Kidney (tissue), 14 donors: Measurements from ENCODE around the gene FOXA3. TPM values are rescaled to one million over a fixed set of nuclear protein-coding genes. Genes with fewer than 3 reads are reported as not detected.
"Not testable (repeated sequence)": the region's sequence is repeated elsewhere in the genome, so short reads cannot be mapped to it uniquely, and the experiment has no call there.

Experiments
- DNase-seq, 5 donors: peaks; one replicate each; pipeline ENCODE4 v3.0.0-alpha.2; 2013 to 2020
- FAIRE-seq: peaks from 2 replicates; lab custom pipeline; 2012; peaks lifted over from hg19 to GRCh38; lab: Jason Lieb, UNC
- H3K27ac ChIP-seq, 2 donors: one replicate each; pipeline ENCODE4 v1.7.0; 2013; ENCODE audit warnings: low read depth in 2 of 2, low read length in 2 of 2, inconsistent platforms in 1 of 2
- H3K27me3 ChIP-seq: one replicate; pipeline ENCODE4 v1.7.1; 2013; ENCODE audit warnings: low read length, inconsistent platforms; ENCODE audit not compliant: control insufficient read depth, insufficient read depth
- H3K36me3 ChIP-seq, 3 donors: one replicate each; pipeline versions ENCODE4 v1.7.0 to v1.7.1; 2013; ENCODE audit warnings: low read length in 3 of 3, control low read depth in 1 of 3, inconsistent platforms in 1 of 3; ENCODE audit not compliant: insufficient read depth in 3 of 3, control insufficient read depth in 2 of 3
- H3K4me1 ChIP-seq, 3 donors: one replicate each; pipeline versions ENCODE4 v1.7.0 to v1.7.1; 2013; ENCODE audit warnings: low read length in 3 of 3, inconsistent platforms in 1 of 3, low read depth in 1 of 3; ENCODE audit not compliant: control insufficient read depth in 2 of 3, insufficient read depth in 2 of 3
- H3K4me3 ChIP-seq, 3 donors: one replicate each; pipeline versions ENCODE4 v1.7.0 to v1.8.1; 2013; ENCODE audit warnings: low read length in 3 of 3, control low read depth in 1 of 3, inconsistent platforms in 1 of 3
- H3K9ac ChIP-seq, 3 donors: one replicate each; pipeline versions ENCODE4 v1.7.0 to v1.7.1; 2013; ENCODE audit warnings: low read length in 3 of 3, control low read depth in 1 of 3, inconsistent platforms in 1 of 3
- H3K9me3 ChIP-seq, 3 donors: one replicate each; pipeline versions ENCODE4 v1.7.0 to v1.7.1; 2013; ENCODE audit warnings: low read length in 3 of 3, control low read depth in 1 of 3, inconsistent platforms in 1 of 3; ENCODE audit not compliant: control insufficient read depth in 2 of 3, insufficient read depth in 1 of 3
- CTCF ChIP-seq: IDR thresholded peaks from 3 replicates; pipeline ENCODE4 v1.5.1; 2012; ENCODE audit warnings: mild to moderate bottlenecking, moderate library complexity, borderline replicate concordance; ENCODE audit not compliant: insufficient read depth; ENCODE audit errors: extremely low read depth
- intact Hi-C: fragments of 100-400 bp; cut with DNase I; formaldehyde crosslinking; loops from one replicate; pipeline ENCODE4 v1.11.1; 2022
- polyA plus RNA-seq: library from polyadenylated mRNA; stranded (reverse); fragments of 350-450 nt; fragmentation: Illumina TruSeq; extraction: RNeasy Lipid Tissue Mini Kit (QIAGEN cat#74804); gene quantifications from one replicate; pipeline ENCODE4 v1.2.3, GENCODE V29; 2014; ENCODE audit warnings: low read depth, low replicate concordance; ENCODE audit not compliant: insufficient read depth
- total RNA-seq: library from RNA; stranded (reverse); fragmentation: NEBNext Ultra II Directional; extraction: Animal tissue kit (Norgen Biotek cat#: 25700); gene quantifications from one replicate; pipeline ENCODE4 v1.2.1, GENCODE V29; 2021
- donor health status: control.
- donor health status: control.
- donor health status: control.
- donor health status: control.
- donor health status: control.
- donor health status: DM: yes; HTN: yes; CAD: no.
- donor health status: Normal renal cell carcinoma (clear cell type).

Gene FOXA3
- total and polyA plus RNA-seq, 2 donors from 2014 or later: 1.8 to 3.7 TPM

- H3K27ac ChIP-seq: no peak overlapping the region
- DNase-seq: no peak
- intact Hi-C loops: no loop called here
- no peak for TF ChIP-seq CTCF
- no peak for FAIRE-seq
- no peak overlapping the region for H3K9ac ChIP-seq
- H3K4me3 ChIP-seq: no peak overlapping the region
- no peaks in the 10 kb centered on the region for H3K9me3 ChIP-seq
- H3K36me3 ChIP-seq: no peaks in the 10 kb centered on the region
- peaks cover 0 to 10% (median 0%) of the 10 kb centered on the region in 3 donors for H3K4me1 ChIP-seq
- peaks cover 16% of the 10 kb centered on the region for H3K27me3 ChIP-seq
Measured at GRCh38 chr19:45865269-45865948, 1.3 kb downstream of the FOXA3 start.

GRCh38 chr19:45866400-45867176, 2.5 kb downstream of the FOXA3 start:
- Histone ChIP-seq H3K36me3 (no peaks in the 10 kb centered on the region), H3K9me3 (no peaks in the 10 kb centered on the region), H3K27me3 (peaks cover 16% of the 10 kb centered on the region), H3K27ac (no peak overlapping the region), H3K9ac (no peak overlapping the region), H3K4me1 (peaks cover 0 to 10% (median 0%) of the 10 kb centered on the region in 3 donors), H3K4me3 (no peak overlapping the region)
- intact Hi-C loops: no loop called here
- no peak for FAIRE-seq
- no peak for TF ChIP-seq CTCF
- no peak for DNase-seq

- H3K4me1 ChIP-seq, H3K27ac ChIP-seq, H3K36me3 ChIP-seq, H3K9ac ChIP-seq, DNase-seq, FAIRE-seq, H3K9me3 ChIP-seq, intact Hi-C loops, H3K4me3 ChIP-seq: not testable (repeated sequence)
- H3K27me3 ChIP-seq: peaks cover 16% of the 10 kb centered on the region
Measured at GRCh38 chr19:45867241-45867640, 3.1 kb downstream of the FOXA3 start.

- no peak overlapping the region for H3K27ac ChIP-seq
- H3K27me3 ChIP-seq: peaks cover 3% of the 10 kb centered on the region
- H3K4me3 ChIP-seq: no peak overlapping the region
- no peak overlapping the region for H3K9ac ChIP-seq
- FAIRE-seq (no peak), DNase-seq (no peak)
- no peak for TF ChIP-seq CTCF
- H3K4me1 ChIP-seq: no peaks in the 10 kb centered on the region
- intact Hi-C loops: no loop called here
- H3K36me3 ChIP-seq: no peaks in the 10 kb centered on the region
- no peaks in the 10 kb centered on the region for H3K9me3 ChIP-seq
Measured at GRCh38 chr19:45870798-45871197, 6.7 kb downstream of the FOXA3 start.
